Transverse colon (tissue), 4 donors: ENCODE data around the gene ATXN8OS.

Experiments
- CTCF ChIP-seq, 5 experiments: fragments of 200-600 bp in 3 of 5; fragments of 450-650 bp in 2 of 5; sonication (generic) in 3 of 5; IDR thresholded peaks; 1 replicate in 2 of 5; 2 replicates in 3 of 5; pipeline ENCODE4 v1.5.1; 2016 to 2017; ENCODE audit warnings: antibody characterized with exemption in 5 of 5, inconsistent platforms in 3 of 5, mild to moderate bottlenecking in 2 of 5, moderate library complexity in 1 of 5
- EP300 ChIP-seq: sonication (generic); formaldehyde crosslinking; IDR thresholded peaks from one replicate; pipeline ENCODE4 v1.6.1; 2017; ENCODE audit warnings: antibody characterized with exemption, low read depth
- POLR2A ChIP-seq: fragments of 450-650 bp; IDR thresholded peaks from one replicate; pipeline ENCODE4 v1.6.1; 2016; ENCODE audit warnings: antibody characterized with exemption, mild to moderate bottlenecking, moderate library complexity
- POLR2AphosphoS5 ChIP-seq, 3 donors: sonication (generic); formaldehyde crosslinking; IDR thresholded peaks; one replicate each; pipeline ENCODE4 v1.6.1; 2016; ENCODE audit warnings: antibody characterized with exemption in 3 of 3

DNA sequence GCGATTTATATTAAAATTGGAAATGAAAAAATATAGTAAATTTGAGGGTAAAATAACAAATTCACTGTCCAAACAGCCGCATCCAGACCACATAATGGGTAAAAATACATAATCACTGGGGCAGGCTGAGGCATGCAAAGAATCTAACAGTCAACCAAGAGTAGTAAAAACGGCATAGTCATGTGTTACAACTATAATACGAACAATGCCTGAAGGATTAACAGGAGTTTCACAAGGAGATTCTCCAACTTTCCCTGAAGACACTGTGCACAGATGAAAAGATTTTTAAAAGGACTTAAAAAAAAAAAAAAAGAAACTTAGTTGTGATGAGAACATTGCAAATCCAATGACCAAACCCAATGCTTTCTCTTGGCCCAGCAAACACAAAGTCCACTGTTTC lies 20.4 kb upstream of the ATXN8OS start:
- no peak for TF ChIP-seq CTCF (IDR thresholded peaks at IDR 0.05)
- TF ChIP-seq POLR2AphosphoS5 (IDR thresholded peaks at IDR 0.05) = no peak
- TF ChIP-seq EP300 = no peak
- no peak for TF ChIP-seq POLR2A
